OCI-LY7 (cell line): ENCODE measurements around the gene SF3A1. TPM values are rescaled to one million over a fixed set of nuclear protein-coding genes. Genes with fewer than 3 reads are reported as not detected.

Experiments
- BruUV-seq: library from RNA; stranded (reverse); fragments of 400-500 nt; replicated peaks from 2 replicates; lab custom pipeline; 2021; lab: Mats Ljungman, UMichigan
- CTCF ChIA-PET: fragments of 300-600 bp; sonication (Branson Sonifier 250); formaldehyde crosslinking; loops from one replicate; lab custom pipeline; 2022; ENCODE audit warnings: antibody characterized with exemption; ENCODE audit not compliant: unreplicated experiment; lab: Charles Lee
- POLR2A ChIA-PET: fragments of 300-600 bp; sonication (Branson Sonifier 250); formaldehyde crosslinking; loops from one replicate; lab custom pipeline; 2022; ENCODE audit warnings: antibody characterized with exemption; lab: Charles Lee
- DNase-seq: peaks from one replicate; pipeline ENCODE4 v3.0.0-alpha.2; 2015; ENCODE audit warnings: low spot score
- H2AFZ ChIP-seq: fragments of 200-600 bp; sonication (generic), shearing (Covaris generic); 2 replicates; pipeline ENCODE4 v1.6.1; 2014; ENCODE audit warnings: mild to moderate bottlenecking, antibody characterized with exemption, low read length, moderate library complexity
- H3K27ac ChIP-seq: fragments of 200-600 bp; sonication (generic); 2 replicates; pipeline ENCODE4 v1.5.1; 2014; ENCODE audit warnings: mixed run types, low read depth, mild to moderate bottlenecking, moderate library complexity, low read length, inconsistent platforms; ENCODE audit not compliant: poor library complexity, severe bottlenecking
- H3K36me3 ChIP-seq: fragments of 200-600 bp; sonication (generic); 2 replicates; pipeline ENCODE4 v1.6.1; 2014; ENCODE audit warnings: mild to moderate bottlenecking, antibody characterized with exemption, low read length, moderate library complexity, mixed read lengths; ENCODE audit not compliant: insufficient read depth
- H3K4me1 ChIP-seq: fragments of 200-600 bp; sonication (generic); 2 replicates; pipeline ENCODE4 v1.5.1; 2014; ENCODE audit warnings: mild to moderate bottlenecking, low read length; ENCODE audit not compliant: insufficient read depth, poor library complexity, severe bottlenecking
- H3K4me2 ChIP-seq: fragments of 200-600 bp; sonication (generic); 2 replicates; pipeline ENCODE4 v1.6.1; 2014; ENCODE audit warnings: mild to moderate bottlenecking, low read length
- H3K4me3 ChIP-seq: fragments of 200-600 bp; sonication (generic); 2 replicates; pipeline ENCODE4 v1.5.1; 2014; ENCODE audit warnings: mild to moderate bottlenecking, low read depth, low read length; ENCODE audit not compliant: poor library complexity, severe bottlenecking
- H3K79me2 ChIP-seq: fragments of 200-600 bp; sonication (generic); 2 replicates; pipeline ENCODE4 v1.6.1; 2016; ENCODE audit warnings: low read depth, mild to moderate bottlenecking, low read length, moderate library complexity, mixed read lengths; ENCODE audit not compliant: insufficient read depth
- H3K9me2 ChIP-seq: fragments of 200-600 bp; sonication (generic); 2 replicates; pipeline ENCODE4 v1.6.1; 2016; ENCODE audit warnings: mild to moderate bottlenecking, low read length, mixed read lengths; ENCODE audit not compliant: insufficient read depth
- H3K9me3 ChIP-seq: fragments of 200-600 bp; sonication (generic); 2 replicates; pipeline ENCODE4 v1.6.1; 2014; ENCODE audit warnings: mild to moderate bottlenecking, mixed run types, low read length, mixed read lengths
- H4K20me1 ChIP-seq: fragments of 200-600 bp; sonication (generic); 2 replicates; pipeline ENCODE4 v1.6.1; 2014; ENCODE audit warnings: mild to moderate bottlenecking, antibody characterized with exemption, low read length, moderate library complexity, mixed read lengths; ENCODE audit not compliant: insufficient read depth
- CTCF ChIP-seq: fragments of 200-600 bp; sonication (generic); conservative IDR thresholded peaks from 2 replicates; pipeline ENCODE4 v1.5.1; 2014; ENCODE audit warnings: mild to moderate bottlenecking, antibody characterized with exemption, low read length, moderate library complexity, mixed read lengths
- EZH2phosphoT487 ChIP-seq: fragments of 200-600 bp; sonication (generic); IDR thresholded peaks from 2 replicates; pipeline ENCODE4 v1.6.1; 2018; ENCODE audit warnings: low read depth, borderline replicate concordance, mild to moderate bottlenecking, mixed run types, antibody characterized with exemption, low read length, moderate library complexity, mixed read lengths
- intact Hi-C: fragments of 100-400 bp; cut with micrococcal nuclease; formaldehyde crosslinking; loops from one replicate; pipeline ENCODE4 v1.10.0; 2022; ENCODE audit not compliant: unreplicated experiment
- total RNA-seq, 2 experiments: library from RNA; depleted of rRNA in 1 of 2; stranded (reverse); fragments of >200 nt in 1 of 2; shearing (Covaris generic) in 1 of 2; gene quantifications; 2 replicates each; pipeline ENCODE4 v1.2.3, GENCODE V29; 2014 to 2022

Gene SF3A1
- total RNA-seq, 2 experiments from 2014 or later, result 71.8 to 200 TPM

- Histone ChIP-seq H3K4me1 (peaks cover 20% of the 10 kb centered on the region), H3K36me3 (peaks cover 22% of the 10 kb centered on the region), H2AFZ (no peak overlapping the region), H3K27ac (no peak overlapping the region), H3K9me3 (no peaks in the 10 kb centered on the region), H3K79me2 (no peaks in the 10 kb centered on the region), H3K9me2 (no peaks in the 10 kb centered on the region), H3K4me3 (no peak overlapping the region), H3K4me2 (no peak overlapping the region), H4K20me1 (no peaks in the 10 kb centered on the region)
- BruUV-seq, result no TSS peak
- POLR2A ChIA-PET, result no interaction called here
- TF ChIP-seq EZH2phosphoT487, result no peak
- no peak for TF ChIP-seq CTCF
- DNase-seq, result no peak
- intact Hi-C loops, result no loop called here
- CTCF ChIA-PET, result no interaction called here
Measured at GRCh38 chr22:30296833-30297232, 59.9 kb downstream of the SF3A1 start.

GRCh38 chr22:30296324-30296723 lies 60.4 kb downstream of the SF3A1 start:
- no peaks in the 10 kb centered on the region for H3K79me2 ChIP-seq
- H2AFZ ChIP-seq, result no peak overlapping the region
- no peak overlapping the region for H3K4me3 ChIP-seq
- H3K4me2 ChIP-seq, result no peak overlapping the region
- no peaks in the 10 kb centered on the region for H3K9me3 ChIP-seq
- ChIA-PET CTCF (no interaction called here), POLR2A (no interaction called here)
- H3K9me2 ChIP-seq, result no peaks in the 10 kb centered on the region
- DNase-seq, result no peak
- H3K27ac ChIP-seq, result no peak overlapping the region
- TF ChIP-seq EZH2phosphoT487, result no peak
- no peak for TF ChIP-seq CTCF
- peaks cover 24% of the 10 kb centered on the region for H3K36me3 ChIP-seq
- BruUV-seq, result no TSS peak
- no peaks in the 10 kb centered on the region for H4K20me1 ChIP-seq
- intact Hi-C loops, result no loop called here
- H3K4me1 ChIP-seq, result peaks cover 17% of the 10 kb centered on the region

- H3K4me2 ChIP-seq, result no peak overlapping the region
- no peaks in the 10 kb centered on the region for H3K79me2 ChIP-seq
- H3K9me2 ChIP-seq, result no peaks in the 10 kb centered on the region
- H3K27ac ChIP-seq, result no peak overlapping the region
- POLR2A ChIA-PET, result no interaction called here
- CTCF ChIA-PET, result no interaction called here
- H2AFZ ChIP-seq, result no peak overlapping the region
- no TSS peak for BruUV-seq
- DNase-seq, result no peak
- peaks cover 20% of the 10 kb centered on the region for H3K4me1 ChIP-seq
- peaks cover 19% of the 10 kb centered on the region for H3K36me3 ChIP-seq
- no peak overlapping the region for H3K4me3 ChIP-seq
- H3K9me3 ChIP-seq, result no peaks in the 10 kb centered on the region
- intact Hi-C loops, result no loop called here
- TF ChIP-seq CTCF, result no peak
- TF ChIP-seq EZH2phosphoT487, result no peak
- H4K20me1 ChIP-seq, result no peaks in the 10 kb centered on the region
Measured at GRCh38 chr22:30295576-30295975, 61.1 kb downstream of the SF3A1 start.
